Neural progenitor cell (in vitro differentiated cells): ENCODE measurements around the gene AKAP6. TPM values are rescaled to one million over a fixed set of nuclear protein-coding genes. Genes with fewer than 3 reads are reported as not detected.

ENCODE experiments used
- DNase-seq: peaks from one replicate; pipeline ENCODE4 v3.0.0-alpha.2; 2016; ENCODE audit warnings: low spot score
- H2AFZ ChIP-seq: fragments of 200-600 bp; sonication (generic); replicated peaks from 2 replicates; pipeline ENCODE4 v1.6.1; 2016; ENCODE audit warnings: antibody characterized with exemption
- H3F3A ChIP-seq: fragments of 200-600 bp; sonication (generic); 2 replicates; pipeline ENCODE4 v1.6.1; 2016; ENCODE audit warnings: antibody characterized with exemption, low read depth
- H3K27ac ChIP-seq: fragments of 200-600 bp; sonication (generic); 2 replicates; pipeline ENCODE4 v1.5.1; 2016; ENCODE audit warnings: mild to moderate bottlenecking
- H3K27me3 ChIP-seq: fragments of 200-600 bp; sonication (generic); 2 replicates; pipeline ENCODE4 v1.6.1; 2016; ENCODE audit warnings: mild to moderate bottlenecking, moderate library complexity
- H3K36me3 ChIP-seq: fragments of 200-600 bp; sonication (generic); 2 replicates; pipeline ENCODE4 v1.5.1; 2016
- H3K4me1 ChIP-seq: fragments of 200-600 bp; sonication (generic); 2 replicates; pipeline ENCODE4 v1.6.1; 2016; ENCODE audit warnings: mixed run types
- H3K4me2 ChIP-seq: fragments of 200-600 bp; sonication (generic); 2 replicates; pipeline ENCODE4 v1.6.1; 2016
- H3K4me3 ChIP-seq: fragments of 200-600 bp; sonication (generic); 2 replicates; pipeline ENCODE4 v1.5.1; 2016
- H3K79me2 ChIP-seq: fragments of 200-600 bp; sonication (generic); 2 replicates; pipeline ENCODE4 v1.6.1; 2016; ENCODE audit warnings: low read depth
- H3K9ac ChIP-seq: fragments of 200-600 bp; sonication (generic); 2 replicates; pipeline ENCODE4 v1.6.1; 2016
- H3K9me3 ChIP-seq: fragments of 200-600 bp; sonication (generic); 2 replicates; pipeline ENCODE4 v1.5.1; 2016; ENCODE audit warnings: low read depth
- H4K20me1 ChIP-seq: fragments of 200-600 bp; sonication (generic); 2 replicates; pipeline ENCODE4 v1.6.1; 2016; ENCODE audit warnings: low read depth
- H3K27ac Mint-ChIP-seq: 3 replicates; pipeline ENCODE4 v1.8.0; 2021; ENCODE audit warnings: mixed read lengths
- H3K27me3 Mint-ChIP-seq: 2 replicates; pipeline ENCODE4 v1.8.0; 2022; ENCODE audit warnings: low read depth, mild to moderate bottlenecking, inconsistent platforms, moderate library complexity, mixed read lengths; ENCODE audit not compliant: insufficient read depth
- H3K36me3 Mint-ChIP-seq: 3 replicates; pipeline ENCODE4 v1.8.0; 2021; ENCODE audit warnings: mixed read lengths
- H3K4me1 Mint-ChIP-seq: 3 replicates; pipeline ENCODE4 v1.8.0; 2021; ENCODE audit warnings: mixed read lengths
- H3K4me3 Mint-ChIP-seq: 3 replicates; pipeline ENCODE4 v1.8.0; 2021; ENCODE audit warnings: mild to moderate bottlenecking, moderate library complexity, mixed read lengths
- H3K9me3 Mint-ChIP-seq: 3 replicates; pipeline ENCODE4 v1.8.0; 2020; ENCODE audit warnings: mixed read lengths
- EZH2 ChIP-seq: fragments of 200-600 bp; sonication (generic); IDR thresholded peaks from 2 replicates; pipeline ENCODE4 v1.6.1; 2017; ENCODE audit warnings: antibody characterized with exemption, mild to moderate bottlenecking, moderate library complexity
- EZH2phosphoT487 ChIP-seq: fragments of 200-600 bp; sonication (generic); IDR thresholded peaks from 2 replicates; pipeline ENCODE4 v1.6.1; 2017; ENCODE audit warnings: antibody characterized with exemption
- total RNA-seq: library from RNA; depleted of rRNA; stranded (reverse); fragments of >200 nt; gene quantifications from 2 replicates; pipeline ENCODE4 v1.2.3, GENCODE V29; 2015; ENCODE audit warnings: low replicate concordance
- TF ChIP-seq, protein P1 (sequence below): fragments of 200-600 bp; sonication (generic); IDR thresholded peaks from 2 replicates; pipeline ENCODE4 v1.5.1; 2017; ENCODE audit warnings: antibody characterized with exemption, mild to moderate bottlenecking

AKAP6 gene
- total RNA-seq, 1 donor from 2014 or later = 3.7 TPM

DNA sequence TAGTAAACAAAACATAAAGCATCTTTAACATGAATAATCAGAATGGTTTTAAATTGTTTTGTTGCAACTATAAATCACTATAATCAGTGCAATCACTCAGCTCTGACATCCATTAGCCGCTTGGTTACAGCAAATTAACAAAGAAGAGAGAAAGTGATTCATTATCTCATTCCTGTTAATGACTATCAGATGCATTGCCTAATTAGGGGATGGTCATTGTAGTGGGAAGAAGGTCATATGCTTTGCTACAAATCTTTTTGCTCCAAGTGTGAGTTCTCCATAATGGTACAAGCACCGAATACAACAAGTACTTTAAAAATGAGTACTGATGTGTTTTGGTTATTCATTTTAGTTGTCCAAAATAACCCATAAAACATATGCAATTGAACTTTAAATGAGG, 272.0 kb downstream of the AKAP6 start:
- Mint-ChIP-seq H3K27me3 (no peaks in the 10 kb centered on the region), H3K36me3 (no peaks in the 10 kb centered on the region), H3K27ac (no peak overlapping the region), H3K4me3 (no peak overlapping the region), H3K4me1 (peaks cover 6% of the 10 kb centered on the region), H3K9me3 (no peaks in the 10 kb centered on the region)
- TF ChIP-seq, protein P1, sequence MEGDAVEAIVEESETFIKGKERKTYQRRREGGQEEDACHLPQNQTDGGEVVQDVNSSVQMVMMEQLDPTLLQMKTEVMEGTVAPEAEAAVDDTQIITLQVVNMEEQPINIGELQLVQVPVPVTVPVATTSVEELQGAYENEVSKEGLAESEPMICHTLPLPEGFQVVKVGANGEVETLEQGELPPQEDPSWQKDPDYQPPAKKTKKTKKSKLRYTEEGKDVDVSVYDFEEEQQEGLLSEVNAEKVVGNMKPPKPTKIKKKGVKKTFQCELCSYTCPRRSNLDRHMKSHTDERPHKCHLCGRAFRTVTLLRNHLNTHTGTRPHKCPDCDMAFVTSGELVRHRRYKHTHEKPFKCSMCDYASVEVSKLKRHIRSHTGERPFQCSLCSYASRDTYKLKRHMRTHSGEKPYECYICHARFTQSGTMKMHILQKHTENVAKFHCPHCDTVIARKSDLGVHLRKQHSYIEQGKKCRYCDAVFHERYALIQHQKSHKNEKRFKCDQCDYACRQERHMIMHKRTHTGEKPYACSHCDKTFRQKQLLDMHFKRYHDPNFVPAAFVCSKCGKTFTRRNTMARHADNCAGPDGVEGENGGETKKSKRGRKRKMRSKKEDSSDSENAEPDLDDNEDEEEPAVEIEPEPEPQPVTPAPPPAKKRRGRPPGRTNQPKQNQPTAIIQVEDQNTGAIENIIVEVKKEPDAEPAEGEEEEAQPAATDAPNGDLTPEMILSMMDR = no peak
- TF ChIP-seq EZH2phosphoT487 (no peak), EZH2 (no peak)
- H2AFZ ChIP-seq = no peak overlapping the region
- DNase-seq = no peak
- peaks cover 5% of the 10 kb centered on the region for H3K4me1 ChIP-seq
- H3K79me2 ChIP-seq = no peaks in the 10 kb centered on the region
- no peaks in the 10 kb centered on the region for H3K27me3 ChIP-seq
- H3K4me3 ChIP-seq = no peak overlapping the region
- H3K36me3 ChIP-seq = no peaks in the 10 kb centered on the region
- no peak overlapping the region for H3K27ac ChIP-seq
- no peak overlapping the region for H3K4me2 ChIP-seq
- H4K20me1 ChIP-seq = no peaks in the 10 kb centered on the region
- H3K9me3 ChIP-seq = no peaks in the 10 kb centered on the region
- no peaks in the 10 kb centered on the region for H3F3A ChIP-seq
- no peak overlapping the region for H3K9ac ChIP-seq

- no peaks in the 10 kb centered on the region for H3K27me3 Mint-ChIP-seq
These were observed 272.8 kb downstream of the AKAP6 start for GRCh38 chr14:32601906-32602305.

GRCh38 chr14:32602699-32603098, 273.6 kb downstream of the AKAP6 start:
- TF ChIP-seq, protein P1 = no peak
- TF ChIP-seq EZH2phosphoT487 = no peak
- no peak for TF ChIP-seq EZH2
- H3K9ac ChIP-seq = no peak overlapping the region
- no peak overlapping the region for H2AFZ ChIP-seq
- H3K4me2 ChIP-seq = no peak overlapping the region
- no peaks in the 10 kb centered on the region for H3K27me3 Mint-ChIP-seq
- H3K27ac Mint-ChIP-seq = no peak overlapping the region
- H3K27me3 ChIP-seq = no peaks in the 10 kb centered on the region
- H3K27ac ChIP-seq = no peak overlapping the region
- H3K9me3 ChIP-seq = no peaks in the 10 kb centered on the region
- H3K9me3 Mint-ChIP-seq = no peaks in the 10 kb centered on the region
- H3K79me2 ChIP-seq = no peaks in the 10 kb centered on the region
- H3K4me1 Mint-ChIP-seq = peaks cover 6% of the 10 kb centered on the region
- H3K4me3 Mint-ChIP-seq = no peak overlapping the region
- H3K4me1 ChIP-seq = peaks cover 5% of the 10 kb centered on the region
- no peaks in the 10 kb centered on the region for H3F3A ChIP-seq
- no peaks in the 10 kb centered on the region for H3K36me3 Mint-ChIP-seq
- H3K4me3 ChIP-seq = no peak overlapping the region
- no peak for DNase-seq
- no peaks in the 10 kb centered on the region for H3K36me3 ChIP-seq
- H4K20me1 ChIP-seq = no peaks in the 10 kb centered on the region

More at GRCh38 chr14:32601906-32602305, 272.8 kb downstream of the AKAP6 start:
- Histone ChIP-seq H3F3A (no peaks in the 10 kb centered on the region), H3K27me3 (no peaks in the 10 kb centered on the region), H4K20me1 (no peaks in the 10 kb centered on the region), H2AFZ (no peak overlapping the region), H3K4me1 (peaks cover 5% of the 10 kb centered on the region), H3K9me3 (no peaks in the 10 kb centered on the region), H3K27ac (no peak overlapping the region), H3K4me3 (no peak overlapping the region), H3K9ac (no peak overlapping the region), H3K79me2 (no peaks in the 10 kb centered on the region), H3K36me3 (no peaks in the 10 kb centered on the region), H3K4me2 (no peak overlapping the region)
- Mint-ChIP-seq H3K4me1 (peaks cover 6% of the 10 kb centered on the region), H3K9me3 (no peaks in the 10 kb centered on the region), H3K27ac (no peak overlapping the region), H3K36me3 (no peaks in the 10 kb centered on the region), H3K4me3 (no peak overlapping the region)
- no peak for DNase-seq
- TF ChIP-seq EZH2 (no peak), EZH2phosphoT487 (no peak)
- TF ChIP-seq, protein P1 = no peak
